PC-9 (cell line): ENCODE results near the gene LONRF3.
"Not testable (repeated sequence)": the region's sequence is repeated elsewhere in the genome, so short reads cannot be mapped to it uniquely, and the experiment has no call there.

Experiments
- EZH2 ChIP-seq: fragments of 200-600 bp; sonication (generic); IDR thresholded peaks from 2 replicates; pipeline ENCODE4 v1.8.0; 2017; ENCODE audit warnings: antibody characterized with exemption, low read depth
- TF ChIP-seq, protein P1 (sequence below): fragments of 200-600 bp; sonication (generic); conservative IDR thresholded peaks from 2 replicates; pipeline ENCODE4 v1.6.1; 2017; ENCODE audit warnings: mixed run types, antibody characterized with exemption, mild to moderate bottlenecking, moderate library complexity

DNA sequence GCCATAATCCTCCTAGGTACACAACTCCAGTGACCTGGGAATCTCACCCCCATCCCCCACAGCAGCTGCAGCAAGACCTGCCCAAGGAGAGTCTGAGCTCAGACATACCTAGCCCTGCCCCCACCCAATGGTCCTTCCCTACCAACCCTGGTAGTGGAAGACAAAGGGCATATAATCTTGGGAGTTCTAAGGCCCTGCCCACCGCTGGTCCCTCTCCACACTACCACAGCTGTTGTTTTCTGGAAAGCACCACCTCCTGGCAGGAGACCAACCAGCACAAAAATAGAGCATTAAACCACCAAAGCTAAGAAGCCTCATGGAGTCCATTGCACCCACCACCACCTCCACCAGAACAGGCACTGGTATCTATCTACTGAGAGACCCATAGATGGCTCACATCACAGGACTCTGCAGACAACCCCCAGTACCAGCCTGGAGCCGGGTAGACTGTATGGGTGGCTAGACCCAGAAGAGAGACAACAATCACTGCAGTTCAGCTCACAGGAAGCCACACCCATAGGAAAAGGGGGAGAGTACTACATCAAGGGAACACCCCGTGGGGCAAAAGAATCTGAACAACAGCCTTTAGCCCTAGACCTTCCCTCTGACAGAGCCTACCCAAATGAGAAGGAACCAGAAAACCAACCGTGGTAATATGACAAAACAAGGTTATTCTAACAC lies 18.2 kb downstream of the LONRF3 start:
- TF ChIP-seq, protein P1, sequence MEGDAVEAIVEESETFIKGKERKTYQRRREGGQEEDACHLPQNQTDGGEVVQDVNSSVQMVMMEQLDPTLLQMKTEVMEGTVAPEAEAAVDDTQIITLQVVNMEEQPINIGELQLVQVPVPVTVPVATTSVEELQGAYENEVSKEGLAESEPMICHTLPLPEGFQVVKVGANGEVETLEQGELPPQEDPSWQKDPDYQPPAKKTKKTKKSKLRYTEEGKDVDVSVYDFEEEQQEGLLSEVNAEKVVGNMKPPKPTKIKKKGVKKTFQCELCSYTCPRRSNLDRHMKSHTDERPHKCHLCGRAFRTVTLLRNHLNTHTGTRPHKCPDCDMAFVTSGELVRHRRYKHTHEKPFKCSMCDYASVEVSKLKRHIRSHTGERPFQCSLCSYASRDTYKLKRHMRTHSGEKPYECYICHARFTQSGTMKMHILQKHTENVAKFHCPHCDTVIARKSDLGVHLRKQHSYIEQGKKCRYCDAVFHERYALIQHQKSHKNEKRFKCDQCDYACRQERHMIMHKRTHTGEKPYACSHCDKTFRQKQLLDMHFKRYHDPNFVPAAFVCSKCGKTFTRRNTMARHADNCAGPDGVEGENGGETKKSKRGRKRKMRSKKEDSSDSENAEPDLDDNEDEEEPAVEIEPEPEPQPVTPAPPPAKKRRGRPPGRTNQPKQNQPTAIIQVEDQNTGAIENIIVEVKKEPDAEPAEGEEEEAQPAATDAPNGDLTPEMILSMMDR = not testable (repeated sequence)
- TF ChIP-seq EZH2 = not testable (repeated sequence)
